SK-N-SH (cell line): Measurements from ENCODE around the gene USP4.

Experiments used
- CHD2 ChIP-seq: fragments of 150-350 bp; IDR thresholded peaks from 2 replicates; pipeline ENCODE4 v1.6.1; 2018; ENCODE audit warnings: low read length; ENCODE audit not compliant: partially characterized antibody
- CTCF ChIP-seq: fragments of 200-600 bp; sonication (generic); IDR thresholded peaks from 2 replicates; pipeline ENCODE4 v1.6.1; 2017; ENCODE audit warnings: antibody characterized with exemption, mild to moderate bottlenecking, moderate library complexity
- EP300 ChIP-seq, 2 experiments: IDR thresholded peaks; 2 replicates each; pipeline versions ENCODE4 v1.4.0 to v1.6.1; 2012; ENCODE audit warnings: borderline replicate concordance in 1 of 2, low read depth in 1 of 2, low read length in 1 of 2
- FOXM1 ChIP-seq: IDR thresholded peaks from 2 replicates; pipeline ENCODE4 v1.4.0; 2012; ENCODE audit warnings: low read depth, mild to moderate bottlenecking
- MAX ChIP-seq: IDR thresholded peaks from 2 replicates; pipeline ENCODE4 v1.4.0; 2012; ENCODE audit warnings: low read depth
- MEF2A ChIP-seq: IDR thresholded peaks from 2 replicates; pipeline ENCODE4 v1.4.0; 2012; ENCODE audit warnings: low read depth, borderline replicate concordance
- MXI1 ChIP-seq: IDR thresholded peaks from 2 replicates; pipeline ENCODE4 v1.6.1; 2012; ENCODE audit warnings: mild to moderate bottlenecking, low read depth, low read length, improper control_type of control experiment
- NFIC ChIP-seq: IDR thresholded peaks from 2 replicates; pipeline ENCODE4 v1.4.0; 2012; ENCODE audit warnings: borderline replicate concordance
- PBX3 ChIP-seq: IDR thresholded peaks from 2 replicates; pipeline ENCODE4; 2012
- POLR2AphosphoS5 ChIP-seq: IDR thresholded peaks from 2 replicates; pipeline ENCODE4 v1.6.1; 2012; ENCODE audit warnings: low read depth, low read length
- RAD21 ChIP-seq: IDR thresholded peaks from 2 replicates; pipeline ENCODE4 v1.6.1; 2012; ENCODE audit warnings: mild to moderate bottlenecking, low read length
- REST ChIP-seq: IDR thresholded peaks from 2 replicates; pipeline ENCODE4 v1.6.1; 2012; ENCODE audit warnings: mild to moderate bottlenecking, low read depth, low read length, moderate library complexity
- TAF1 ChIP-seq: IDR thresholded peaks from 2 replicates; pipeline ENCODE4 v1.6.1; 2012; ENCODE audit warnings: low read depth, mild to moderate bottlenecking, low read length, moderate library complexity, borderline replicate concordance
- USF1 ChIP-seq: IDR thresholded peaks from 2 replicates; pipeline ENCODE4 v1.4.0; 2012; ENCODE audit warnings: low read depth, borderline replicate concordance

- TF ChIP-seq EP300 (IDR thresholded peaks at IDR 0.05; ENCODE audit: borderline replicate concordance in 1 of 2, low read depth in 1 of 2, low read length in 1 of 2) = peak in 1 of 2 experiments; percentile 19; a peak in 1 of 4 replicates
- peak; percentile 46; the same call in 1 of the 2 replicates for TF ChIP-seq REST
- TF ChIP-seq CHD2 = peak; percentile 84
- no peak for TF ChIP-seq MEF2A
- peak; percentile 92 for TF ChIP-seq MAX
- peak; percentile 30 for TF ChIP-seq CTCF
- no peak for TF ChIP-seq FOXM1
- TF ChIP-seq POLR2AphosphoS5 = peak; percentile 85
- no peak for TF ChIP-seq PBX3
- no peak; the same call in none of the 2 replicates for TF ChIP-seq TAF1
- TF ChIP-seq MXI1 = peak; percentile 96
- no peak for TF ChIP-seq NFIC
- no peak for TF ChIP-seq USF1
- TF ChIP-seq RAD21 = peak; percentile 56
These were observed at the start of gene USP4 for GRCh38 chr3:49339941-49340800.
